ENCODE measurements around the gene PAQR4. TPM values are rescaled to one million over a fixed set of nuclear protein-coding genes. Genes with fewer than 3 reads are reported as not detected.

Gene PAQR4
- polyA plus RNA-seq, 1 of the 3 experiments (the other 2 are of a cell fraction), result 8.8 TPM

DNA sequence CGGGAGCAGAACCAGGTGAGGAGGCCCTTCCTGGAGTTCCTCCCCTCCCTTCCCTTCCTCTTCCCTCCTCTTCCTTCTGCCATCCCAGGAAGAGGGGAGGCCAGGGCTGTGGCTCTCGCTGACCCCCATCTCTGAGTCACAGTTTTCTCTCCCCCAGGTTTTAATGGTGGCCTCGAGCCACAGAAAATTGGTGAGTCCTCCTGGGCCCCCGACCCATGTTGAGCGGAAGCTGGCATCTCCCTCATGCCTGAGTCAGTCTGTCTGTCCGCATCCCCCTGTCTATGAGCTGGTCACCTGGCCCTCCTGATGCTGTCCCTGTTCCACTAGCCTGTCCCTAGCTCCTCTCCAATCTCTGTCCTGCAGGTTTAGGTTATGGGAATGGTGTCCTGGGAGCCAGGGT lies 30.8 kb downstream of the PAQR4 start:
- Histone ChIP-seq H3F3A (replicated peaks; ENCODE audit: insufficient read depth) (peaks cover 6% of the 10 kb centered on the region), H3K36me3 (replicated peaks in 1 of 2; ENCODE audit: control insufficient read depth in 1 of 2, insufficient read depth in 2 of 2, low read length in 1 of 2) (no peaks in the 10 kb centered on the region), H4K20me1 (ENCODE audit: insufficient read depth) (no peaks in the 10 kb centered on the region), H2AFZ (ENCODE audit: low read depth) (no peak overlapping the region), H3K4me2 (no peak overlapping the region), H3K27me3 (ENCODE audit: insufficient read depth) (no peaks in the 10 kb centered on the region), H3K9me3 (no peaks in the 10 kb centered on the region), H3K9me2 (no peaks in the 10 kb centered on the region), H3K4me3 (ENCODE audit: low read depth in 2 of 2, low read length in 1 of 2) (no peak overlapping the region), H3K79me2 (ENCODE audit: insufficient read depth) (no peaks in the 10 kb centered on the region), H3K27ac (ENCODE audit: low read depth in 2 of 2, low read length in 1 of 2) (no peak overlapping the region), H3K9ac (no peak overlapping the region), H3K4me1 (ENCODE audit: control insufficient read depth in 1 of 2, insufficient read depth in 2 of 2, low read depth in 1 of 2, low read length in 1 of 2) (peaks cover 0 to 2% of the 10 kb centered on the region in 2 experiments; a peak in 1 of 4 replicates)
- CTCF ChIA-PET, result interaction anchor here (0.6 to 1.9 kb wide), 3 partner anchors 19 to 59 kb away, joined by 3 to 6 read pairs (median 4); no protein-coding TSS in a partner anchor
- TF ChIP-seq SIN3A (IDR thresholded peaks at IDR 0.05; ENCODE audit: borderline replicate concordance, low read depth, low read length) (no peak), EZH2phosphoT487 (IDR thresholded peaks at IDR 0.05; ENCODE audit: borderline replicate concordance, low read depth) (no peak), MEF2A (IDR thresholded peaks at IDR 0.05; ENCODE audit: borderline replicate concordance, low read depth) (no peak), FOXJ3 (CRISPR knock-in tag; IDR thresholded peaks at IDR 0.05) (no peak), SMC3 (IDR thresholded peaks at IDR 0.05; ENCODE audit: low read depth, low read length) (no peak), TAF1 (IDR thresholded peaks at IDR 0.05; ENCODE audit: borderline replicate concordance, low read depth, low read length) (no peak), USF2 (IDR thresholded peaks at IDR 0.05; ENCODE audit: borderline replicate concordance, low read depth, low read length) (no peak), RFX5 (IDR thresholded peaks at IDR 0.05; ENCODE audit: low read length) (no peak), RCOR1 (IDR thresholded peaks at IDR 0.05; ENCODE audit: low read length) (no peak), FOXM1 (IDR thresholded peaks at IDR 0.05; ENCODE audit: low read depth) (no peak), RAD21 (IDR thresholded peaks at IDR 0.05; ENCODE audit: low read length) (no peak), RXRA (IDR thresholded peaks at IDR 0.05; ENCODE audit: borderline replicate concordance, low read depth) (no peak), JUND (IDR thresholded peaks at IDR 0.05) (no peak)
- TF ChIP-seq, protein P1, sequence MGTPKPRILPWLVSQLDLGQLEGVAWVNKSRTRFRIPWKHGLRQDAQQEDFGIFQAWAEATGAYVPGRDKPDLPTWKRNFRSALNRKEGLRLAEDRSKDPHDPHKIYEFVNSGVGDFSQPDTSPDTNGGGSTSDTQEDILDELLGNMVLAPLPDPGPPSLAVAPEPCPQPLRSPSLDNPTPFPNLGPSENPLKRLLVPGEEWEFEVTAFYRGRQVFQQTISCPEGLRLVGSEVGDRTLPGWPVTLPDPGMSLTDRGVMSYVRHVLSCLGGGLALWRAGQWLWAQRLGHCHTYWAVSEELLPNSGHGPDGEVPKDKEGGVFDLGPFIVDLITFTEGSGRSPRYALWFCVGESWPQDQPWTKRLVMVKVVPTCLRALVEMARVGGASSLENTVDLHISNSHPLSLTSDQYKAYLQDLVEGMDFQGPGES (IDR thresholded peaks at IDR 0.05; ENCODE audit: low read depth, low read length), result no peak
- TF ChIP-seq, protein P2, sequence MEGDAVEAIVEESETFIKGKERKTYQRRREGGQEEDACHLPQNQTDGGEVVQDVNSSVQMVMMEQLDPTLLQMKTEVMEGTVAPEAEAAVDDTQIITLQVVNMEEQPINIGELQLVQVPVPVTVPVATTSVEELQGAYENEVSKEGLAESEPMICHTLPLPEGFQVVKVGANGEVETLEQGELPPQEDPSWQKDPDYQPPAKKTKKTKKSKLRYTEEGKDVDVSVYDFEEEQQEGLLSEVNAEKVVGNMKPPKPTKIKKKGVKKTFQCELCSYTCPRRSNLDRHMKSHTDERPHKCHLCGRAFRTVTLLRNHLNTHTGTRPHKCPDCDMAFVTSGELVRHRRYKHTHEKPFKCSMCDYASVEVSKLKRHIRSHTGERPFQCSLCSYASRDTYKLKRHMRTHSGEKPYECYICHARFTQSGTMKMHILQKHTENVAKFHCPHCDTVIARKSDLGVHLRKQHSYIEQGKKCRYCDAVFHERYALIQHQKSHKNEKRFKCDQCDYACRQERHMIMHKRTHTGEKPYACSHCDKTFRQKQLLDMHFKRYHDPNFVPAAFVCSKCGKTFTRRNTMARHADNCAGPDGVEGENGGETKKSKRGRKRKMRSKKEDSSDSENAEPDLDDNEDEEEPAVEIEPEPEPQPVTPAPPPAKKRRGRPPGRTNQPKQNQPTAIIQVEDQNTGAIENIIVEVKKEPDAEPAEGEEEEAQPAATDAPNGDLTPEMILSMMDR (IDR thresholded peaks at IDR 0.05), result no peak
- TF ChIP-seq, protein P3, sequence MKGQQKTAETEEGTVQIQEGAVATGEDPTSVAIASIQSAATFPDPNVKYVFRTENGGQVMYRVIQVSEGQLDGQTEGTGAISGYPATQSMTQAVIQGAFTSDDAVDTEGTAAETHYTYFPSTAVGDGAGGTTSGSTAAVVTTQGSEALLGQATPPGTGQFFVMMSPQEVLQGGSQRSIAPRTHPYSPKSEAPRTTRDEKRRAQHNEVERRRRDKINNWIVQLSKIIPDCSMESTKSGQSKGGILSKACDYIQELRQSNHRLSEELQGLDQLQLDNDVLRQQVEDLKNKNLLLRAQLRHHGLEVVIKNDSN (IDR thresholded peaks at IDR 0.05; ENCODE audit: borderline replicate concordance, low read depth), result no peak
- DNase-seq, result no peak
- POLR2A ChIA-PET, result interaction anchor here (1.4 kb wide), 1 partner anchor 19 kb away, joined by 4 read pairs; the partner anchor contains the start of gene PKMYT1
- 72% methylated on average over 4 of the region's 6 CpGs for WGBS (ENCODE audit: low lambda C conversion rate)

Measured in SK-N-SH (cell line).